Epithelial cell of esophagus (primary cell): ENCODE measurements around the gene FSTL5.

ENCODE experiments used
- DNase-seq: peaks from one replicate; pipeline ENCODE4 v3.0.0; 2010; ENCODE audit warnings: low read depth
- H3K4me3 ChIP-seq: 2 replicates; pipeline ENCODE4 v1.5.1; 2011; ENCODE audit warnings: mild to moderate bottlenecking, low read length, control low read depth
- TF ChIP-seq, protein P1 (sequence below): IDR thresholded peaks from 2 replicates; pipeline ENCODE4 v1.5.1; 2011; ENCODE audit warnings: low read depth, mild to moderate bottlenecking, low read length, control low read depth, inconsistent platforms; ENCODE audit not compliant: insufficient read depth; ENCODE audit errors: missing control alignments

The FSTL5 gene

DNA sequence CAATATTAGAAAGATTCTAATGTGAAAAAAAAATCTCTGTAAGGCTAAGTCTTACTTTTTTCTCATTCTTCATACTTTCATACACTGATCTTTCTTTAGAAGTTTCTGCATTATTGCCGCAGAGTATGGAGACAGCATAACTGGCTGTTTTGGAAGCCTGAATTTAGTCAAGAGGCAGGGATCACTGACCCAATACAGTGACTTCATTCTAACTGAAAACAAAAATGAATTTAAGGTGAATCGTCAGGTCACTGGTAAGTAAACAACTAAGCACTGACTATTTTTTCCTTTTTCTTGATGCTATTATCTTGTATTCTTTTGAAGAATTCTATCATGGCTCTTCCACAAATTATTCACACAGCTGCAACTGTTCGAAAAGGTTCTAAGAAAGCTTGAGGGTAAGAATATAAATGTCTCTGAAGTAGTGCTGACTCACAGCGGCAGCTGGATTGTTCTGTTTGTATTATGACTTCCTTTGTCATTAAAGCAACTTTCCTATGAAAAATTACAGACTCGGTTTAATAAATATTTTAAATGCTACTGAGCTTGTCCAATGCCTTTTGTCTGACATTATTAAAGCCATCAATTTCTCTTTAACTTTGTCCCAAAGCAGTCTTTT lies 609.3 kb downstream of the FSTL5 start:
- H3K4me3 ChIP-seq, result no peak overlapping the region
- TF ChIP-seq, protein P1, sequence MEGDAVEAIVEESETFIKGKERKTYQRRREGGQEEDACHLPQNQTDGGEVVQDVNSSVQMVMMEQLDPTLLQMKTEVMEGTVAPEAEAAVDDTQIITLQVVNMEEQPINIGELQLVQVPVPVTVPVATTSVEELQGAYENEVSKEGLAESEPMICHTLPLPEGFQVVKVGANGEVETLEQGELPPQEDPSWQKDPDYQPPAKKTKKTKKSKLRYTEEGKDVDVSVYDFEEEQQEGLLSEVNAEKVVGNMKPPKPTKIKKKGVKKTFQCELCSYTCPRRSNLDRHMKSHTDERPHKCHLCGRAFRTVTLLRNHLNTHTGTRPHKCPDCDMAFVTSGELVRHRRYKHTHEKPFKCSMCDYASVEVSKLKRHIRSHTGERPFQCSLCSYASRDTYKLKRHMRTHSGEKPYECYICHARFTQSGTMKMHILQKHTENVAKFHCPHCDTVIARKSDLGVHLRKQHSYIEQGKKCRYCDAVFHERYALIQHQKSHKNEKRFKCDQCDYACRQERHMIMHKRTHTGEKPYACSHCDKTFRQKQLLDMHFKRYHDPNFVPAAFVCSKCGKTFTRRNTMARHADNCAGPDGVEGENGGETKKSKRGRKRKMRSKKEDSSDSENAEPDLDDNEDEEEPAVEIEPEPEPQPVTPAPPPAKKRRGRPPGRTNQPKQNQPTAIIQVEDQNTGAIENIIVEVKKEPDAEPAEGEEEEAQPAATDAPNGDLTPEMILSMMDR, result no peak
- peak; percentile 66 for DNase-seq

DNA sequence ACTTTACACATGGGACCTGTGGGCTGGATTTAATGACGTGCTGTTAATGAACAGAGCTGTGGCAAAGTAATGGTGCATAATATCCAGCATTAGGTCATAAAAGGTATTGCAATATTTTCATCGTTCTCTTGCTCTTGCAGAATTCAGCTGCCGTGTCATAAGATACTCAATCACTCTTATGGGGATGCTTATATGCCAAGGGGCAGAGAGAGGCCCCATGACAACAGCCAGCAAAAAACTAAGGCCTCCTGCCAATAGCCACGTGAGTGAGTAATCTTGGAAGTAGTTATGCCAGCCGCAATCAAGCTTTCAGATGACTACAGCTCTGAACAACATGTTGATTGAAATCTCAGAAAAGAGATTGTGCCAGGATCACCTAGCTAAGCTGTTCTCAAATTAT lies 616.9 kb downstream of the FSTL5 start:
- peak; percentile 43 for DNase-seq

DNA sequence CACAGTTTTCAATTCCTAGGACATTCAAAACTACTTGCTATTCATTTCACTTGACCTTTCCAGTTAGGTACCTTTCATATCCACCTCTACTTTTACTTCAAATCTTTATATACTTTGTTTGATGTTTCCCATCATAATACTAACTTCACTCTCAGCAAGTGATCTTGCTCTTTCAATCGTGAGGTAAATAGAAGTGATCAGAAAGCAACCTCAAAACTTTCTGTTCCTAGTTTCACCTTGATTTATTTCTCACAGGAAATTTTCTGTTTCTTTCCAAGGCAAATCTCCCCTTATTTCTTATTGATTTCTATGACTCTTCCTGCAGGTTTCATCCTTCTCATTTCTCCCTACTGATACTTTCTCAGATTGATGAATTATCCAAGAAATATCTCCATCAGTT lies 623.5 kb downstream of the FSTL5 start:
- no peak overlapping the region for H3K4me3 ChIP-seq
- DNase-seq, result no peak
- TF ChIP-seq, protein P1, result no peak

More for the DNA sequence above, 616.9 kb downstream of the FSTL5 start:
- no peak overlapping the region for H3K4me3 ChIP-seq
- TF ChIP-seq, protein P1, result no peak

DNA sequence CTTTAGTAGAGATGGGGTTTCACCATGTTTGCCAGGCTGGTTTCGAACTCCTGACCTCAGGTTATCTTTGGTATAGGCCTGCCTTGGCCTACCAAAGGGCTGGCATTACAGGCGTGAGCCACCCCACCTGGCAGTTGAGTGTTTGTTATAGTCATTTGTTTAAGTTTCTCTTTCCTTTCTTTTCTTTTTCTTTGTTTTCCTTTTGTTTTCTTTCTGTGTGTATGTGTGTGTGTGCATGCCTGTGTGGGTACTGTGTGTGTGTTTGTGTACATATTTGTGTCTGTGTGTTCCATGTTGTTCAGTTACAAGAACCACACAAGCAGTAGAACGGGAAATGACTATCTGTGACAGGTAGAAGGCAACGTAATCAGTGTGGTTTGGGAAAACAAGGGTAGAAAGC lies 624.9 kb downstream of the FSTL5 start:
- DNase-seq, result no peak
- TF ChIP-seq, protein P1, result no peak
- H3K4me3 ChIP-seq, result no peak overlapping the region

DNA sequence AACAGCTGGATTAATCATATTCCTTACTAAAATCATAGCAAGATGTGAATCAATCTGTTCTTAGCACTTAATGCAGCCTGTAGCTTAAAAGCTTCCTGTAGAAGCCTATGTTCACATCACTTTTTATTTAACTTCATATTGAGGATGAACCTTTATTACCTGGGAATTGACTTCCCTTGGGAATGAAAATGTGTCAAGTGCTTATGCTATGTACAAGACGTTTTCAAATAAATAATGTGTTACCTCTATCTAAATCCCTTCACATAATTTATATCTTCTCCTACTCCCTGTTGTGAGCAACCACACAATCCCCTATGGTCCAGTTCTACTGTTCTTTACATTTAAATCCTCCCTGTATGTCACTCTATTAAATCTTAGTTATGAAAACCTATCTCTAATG lies 633.1 kb downstream of the FSTL5 start:
- no peak for DNase-seq
- TF ChIP-seq, protein P1, result no peak
- no peak overlapping the region for H3K4me3 ChIP-seq

DNA sequence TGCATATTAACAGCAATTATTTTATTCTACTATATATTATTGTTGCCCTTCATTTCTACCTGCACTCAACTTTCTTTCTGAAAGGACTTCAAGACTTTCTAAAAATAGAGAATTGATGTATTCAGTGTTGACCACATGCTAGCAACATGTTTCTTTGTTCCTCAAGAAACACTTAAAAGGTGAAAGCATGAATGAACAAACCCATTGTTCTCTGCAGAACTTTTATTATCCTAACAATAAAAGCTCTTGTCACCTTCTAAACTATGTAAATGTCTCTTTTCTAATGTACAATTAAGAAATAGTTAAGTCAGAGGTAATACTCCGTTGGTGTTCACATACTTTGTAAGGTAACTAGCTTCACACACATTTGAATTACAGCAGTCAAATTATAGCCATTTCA lies 638.7 kb downstream of the FSTL5 start:
- TF ChIP-seq, protein P1, result no peak
- DNase-seq, result no peak
- H3K4me3 ChIP-seq, result no peak overlapping the region

DNA sequence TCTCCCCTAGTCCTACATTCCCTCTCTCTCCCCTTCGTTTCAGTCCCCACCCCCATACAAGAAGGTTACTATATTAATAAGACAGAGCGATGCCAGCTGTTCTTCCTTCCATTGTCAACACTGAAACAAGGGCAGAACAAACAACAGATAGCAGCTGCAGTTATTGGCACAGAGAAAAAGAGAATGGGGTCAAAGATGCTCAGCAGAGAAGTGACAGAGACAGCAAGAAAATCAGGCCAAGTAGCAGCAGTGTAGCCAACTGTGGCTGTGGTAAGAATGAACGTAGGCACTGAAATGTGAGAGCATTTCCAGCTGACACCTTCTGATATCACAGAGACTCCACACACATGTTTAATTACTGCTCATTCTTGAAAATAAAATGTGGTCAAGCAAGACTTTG lies 641.8 kb downstream of the FSTL5 start:
- DNase-seq, result no peak
- H3K4me3 ChIP-seq, result no peak overlapping the region
- TF ChIP-seq, protein P1, result no peak
